H9 (cell line): ENCODE results near the gene RIMS1. TPM values are rescaled to one million over a fixed set of nuclear protein-coding genes. Genes with fewer than 3 reads are reported as not detected.

ENCODE experiments used
- DNase-seq: peaks from one replicate; pipeline ENCODE4 v3.0.0-alpha.2; 2017
- H2AFZ ChIP-seq: one replicate; pipeline ENCODE4 v1.6.1; 2013; ENCODE audit warnings: mild to moderate bottlenecking, low read length, control low read depth, moderate library complexity
- H2AK5ac ChIP-seq: 2 replicates; pipeline ENCODE4 v1.6.1; 2013; ENCODE audit warnings: low read length, control low read depth, mixed read lengths; ENCODE audit not compliant: insufficient read length
- H2BK120ac ChIP-seq: one replicate; pipeline ENCODE4 v1.6.1; 2013; ENCODE audit warnings: low read depth, mild to moderate bottlenecking, low read length, control low read depth, inconsistent platforms; ENCODE audit not compliant: poor library complexity, severe bottlenecking
- H2BK12ac ChIP-seq: 2 replicates; pipeline ENCODE4 v1.6.1; 2013; ENCODE audit warnings: low read length, control low read depth, mixed read lengths, low read depth; ENCODE audit not compliant: insufficient read length
- H2BK15ac ChIP-seq: 2 replicates; pipeline ENCODE4 v1.6.1; 2013; ENCODE audit warnings: low read depth, low read length, control low read depth
- H2BK20ac ChIP-seq: one replicate; pipeline ENCODE4 v1.6.1; 2013; ENCODE audit warnings: low read depth, mild to moderate bottlenecking, low read length, control low read depth, inconsistent platforms; ENCODE audit not compliant: poor library complexity, severe bottlenecking
- H2BK5ac ChIP-seq: 2 replicates; pipeline ENCODE4 v1.6.1; 2013; ENCODE audit warnings: low read length, control low read depth, mixed read lengths; ENCODE audit not compliant: insufficient read length
- H3K14ac ChIP-seq: 2 replicates; pipeline ENCODE4 v1.6.1; 2013; ENCODE audit warnings: low read length, control low read depth; ENCODE audit not compliant: insufficient read depth
- H3K18ac ChIP-seq: 2 replicates; pipeline ENCODE4 v1.6.1; 2013; ENCODE audit warnings: low read depth, mild to moderate bottlenecking, mixed read lengths, low read length, control low read depth; ENCODE audit not compliant: insufficient read length
- H3K23ac ChIP-seq: 2 replicates; pipeline ENCODE4 v1.6.1; 2013; ENCODE audit warnings: low read length, control low read depth, mixed read lengths, low read depth; ENCODE audit not compliant: insufficient read length
- H3K23me2 ChIP-seq: 2 replicates; pipeline ENCODE4 v1.6.1; 2013; ENCODE audit warnings: low read depth, mild to moderate bottlenecking, mixed read lengths, low read length, control low read depth; ENCODE audit not compliant: insufficient read length, poor library complexity, severe bottlenecking
- H3K27ac ChIP-seq: 2 replicates; pipeline ENCODE4 v1.5.1; 2013; ENCODE audit warnings: low read length, control low read depth, mixed read lengths, low read depth; ENCODE audit not compliant: insufficient read length
- H3K27me3 ChIP-seq: 2 replicates; pipeline ENCODE4 v1.6.1; 2013; ENCODE audit warnings: low read length, control low read depth, inconsistent platforms; ENCODE audit not compliant: insufficient read depth
- H3K4ac ChIP-seq: 2 replicates; pipeline ENCODE4 v1.6.1; 2013; ENCODE audit warnings: low read depth, mild to moderate bottlenecking, control low read depth, inconsistent platforms, low read length, moderate library complexity
- H3K4me1 ChIP-seq: 2 replicates; pipeline ENCODE4 v1.6.1; 2013; ENCODE audit warnings: low read length, control low read depth, inconsistent platforms; ENCODE audit not compliant: insufficient read depth
- H3K4me2 ChIP-seq: 2 replicates; pipeline ENCODE4 v1.6.1; 2013; ENCODE audit warnings: low read length, control low read depth, mixed read lengths; ENCODE audit not compliant: insufficient read length, insufficient read depth
- H3K56ac ChIP-seq: 2 replicates; pipeline ENCODE4 v1.6.1; 2013; ENCODE audit warnings: low read depth, mild to moderate bottlenecking, mixed read lengths, low read length, control low read depth; ENCODE audit not compliant: insufficient read length
- H3K79me1 ChIP-seq: 2 replicates; pipeline ENCODE4 v1.6.1; 2013; ENCODE audit warnings: low read depth, mild to moderate bottlenecking, moderate library complexity, low read length, control low read depth, inconsistent platforms; ENCODE audit not compliant: insufficient read depth, poor library complexity, severe bottlenecking
- H3K79me2 ChIP-seq: 2 replicates; pipeline ENCODE4 v1.6.1; 2013; ENCODE audit warnings: low read length, control low read depth, inconsistent platforms; ENCODE audit not compliant: insufficient read depth
- H3K9ac ChIP-seq: 2 replicates; pipeline ENCODE4 v1.6.1; 2013; ENCODE audit warnings: low read length, control low read depth, mixed read lengths; ENCODE audit not compliant: insufficient read length; ENCODE audit errors: extremely low read depth
- H3K9me3 ChIP-seq: one replicate; pipeline ENCODE4 v1.6.1; 2013; ENCODE audit warnings: low read depth, low read length, inconsistent platforms; ENCODE audit not compliant: control insufficient read depth
- H3T11ph ChIP-seq: one replicate; pipeline ENCODE4 v1.6.1; 2013; ENCODE audit warnings: mild to moderate bottlenecking, low read length, control low read depth, inconsistent platforms
- H4K20me1 ChIP-seq: one replicate; pipeline ENCODE4 v1.6.1; 2013; ENCODE audit not compliant: control insufficient read depth, insufficient read length, insufficient read depth
- H4K5ac ChIP-seq: 2 replicates; pipeline ENCODE4 v1.6.1; 2013; ENCODE audit warnings: low read depth, mild to moderate bottlenecking, mixed read lengths, low read length, control low read depth; ENCODE audit not compliant: insufficient read length
- H4K8ac ChIP-seq: replicated peaks from 2 replicates; pipeline ENCODE4 v1.6.1; 2013; ENCODE audit warnings: low read length, control low read depth, mixed read lengths, low read depth; ENCODE audit not compliant: insufficient read length
- H4K91ac ChIP-seq: 2 replicates; pipeline ENCODE4 v1.6.1; 2013; ENCODE audit warnings: low read depth, mild to moderate bottlenecking, moderate library complexity, mixed read lengths, low read length, control low read depth; ENCODE audit not compliant: insufficient read length
- H3K27ac Mint-ChIP-seq, 3 experiments: 2 replicates in 2 of 3; 3 replicates in 1 of 3; pipeline ENCODE4 v1.8.0; 2020 to 2021; ENCODE audit warnings: mixed read lengths in 3 of 3, mild to moderate bottlenecking in 1 of 3, moderate library complexity in 1 of 3
- H3K27me3 Mint-ChIP-seq: 2 replicates; pipeline ENCODE4 v1.8.0; 2021; ENCODE audit warnings: low read depth, mild to moderate bottlenecking, moderate library complexity, mixed read lengths
- H3K36me3 Mint-ChIP-seq, 3 experiments: 2 replicates in 2 of 3; 3 replicates in 1 of 3; pipeline ENCODE4 v1.8.0; 2020 to 2021; ENCODE audit warnings: low read depth in 3 of 3, mixed read lengths in 3 of 3; ENCODE audit not compliant: insufficient read depth in 1 of 3
- H3K4me1 Mint-ChIP-seq, 2 experiments: 2 replicates each; pipeline ENCODE4 v1.8.0; 2020; ENCODE audit warnings: mixed read lengths in 2 of 2
- H3K4me3 Mint-ChIP-seq, 2 experiments: 2 replicates in 1 of 2; 3 replicates in 1 of 2; pipeline ENCODE4 v1.8.0; 2020 to 2021; ENCODE audit warnings: mild to moderate bottlenecking in 2 of 2, mixed read lengths in 2 of 2, moderate library complexity in 1 of 2
- H3K9me3 Mint-ChIP-seq, 2 experiments: 2 replicates in 1 of 2; 3 replicates in 1 of 2; pipeline ENCODE4 v1.8.0; 2020; ENCODE audit warnings: mild to moderate bottlenecking in 2 of 2, mixed read lengths in 2 of 2, moderate library complexity in 1 of 2
- WGBS: extraction: QIAGEN DNeasy Blood & Tissue Kit; methylation state at CpG from one replicate; pipeline ENCODE4 v1.1.7; 2013; ENCODE audit warnings: missing lambda C conversion rate, low lambda C conversion rate, mixed read lengths; ENCODE audit not compliant: insufficient read length; ENCODE audit errors: extremely low coverage; 5-methylcytosine and 5-hydroxymethylcytosine counted together
- total RNA-seq: library from RNA; stranded (reverse); gene quantifications from 2 replicates; pipeline ENCODE4 v1.2.1, GENCODE V29; 2021
- TF ChIP-seq, protein P1 (sequence below): fragments of 200-600 bp; sonication (generic); conservative IDR thresholded peaks from 3 replicates; pipeline ENCODE4 v1.8.0; 2021; ENCODE audit warnings: antibody characterized with exemption, mild to moderate bottlenecking

The RIMS1 gene
- total RNA-seq, 1 experiment from 2014 or later, result 0.83 TPM

DNA sequence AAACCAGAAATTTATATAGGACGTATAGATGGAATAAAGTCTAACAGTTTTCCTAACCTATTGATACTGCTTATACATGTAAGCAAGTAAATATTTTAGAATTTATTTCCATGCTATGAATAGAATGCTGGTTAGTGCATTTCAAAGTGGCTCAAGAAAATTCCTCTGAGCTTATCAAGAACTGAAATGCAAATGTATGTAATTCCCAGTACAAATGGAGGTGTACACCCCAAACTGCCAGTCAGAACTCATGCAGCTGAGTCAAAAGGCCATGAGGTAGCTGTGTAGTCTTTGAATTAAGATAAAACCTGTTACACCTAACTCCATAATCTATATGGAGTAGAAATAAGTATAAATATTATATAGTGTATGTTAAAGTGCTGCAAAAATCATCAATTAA, 503.3 kb downstream of the RIMS1 start:
- Histone ChIP-seq H3K79me2 (no peaks in the 10 kb centered on the region), H4K5ac (no peak overlapping the region), H3K27me3 (no peaks in the 10 kb centered on the region), H2BK5ac (no peak overlapping the region), H3K23me2 (no peaks in the 10 kb centered on the region), H3K4me2 (no peak overlapping the region), H2BK20ac (no peak overlapping the region), H3K14ac (no peak overlapping the region), H3K9me3 (no peaks in the 10 kb centered on the region), H3K27ac (no peak overlapping the region), H3K4ac (no peak overlapping the region), H2BK120ac (no peak overlapping the region), H2BK15ac (no peak overlapping the region), H4K20me1 (no peaks in the 10 kb centered on the region), H3T11ph (no peak overlapping the region), H3K4me1 (no peaks in the 10 kb centered on the region), H3K18ac (no peak overlapping the region), H4K8ac (no peak overlapping the region), H3K23ac (no peak overlapping the region), H2BK12ac (no peak overlapping the region), H2AFZ (no peak overlapping the region), H3K9ac (no peak overlapping the region), H3K79me1 (no peaks in the 10 kb centered on the region), H4K91ac (no peak overlapping the region), H3K56ac (no peak overlapping the region), H2AK5ac (no peak overlapping the region)
- no CpG with 5 or more reads among the region's 1 CpG for WGBS
- H3K27ac Mint-ChIP-seq, result no peak overlapping the region
- no peaks in the 10 kb centered on the region for H3K4me1 Mint-ChIP-seq
- H3K36me3 Mint-ChIP-seq, result peaks cover 0 to 4% (median 0%) of the 10 kb centered on the region in 3 experiments; a peak in 1 of 7 replicates
- H3K9me3 Mint-ChIP-seq, result no peaks in the 10 kb centered on the region
- no peaks in the 10 kb centered on the region for H3K27me3 Mint-ChIP-seq
- no peak overlapping the region for H3K4me3 Mint-ChIP-seq
- no peak for DNase-seq
- TF ChIP-seq, protein P1, sequence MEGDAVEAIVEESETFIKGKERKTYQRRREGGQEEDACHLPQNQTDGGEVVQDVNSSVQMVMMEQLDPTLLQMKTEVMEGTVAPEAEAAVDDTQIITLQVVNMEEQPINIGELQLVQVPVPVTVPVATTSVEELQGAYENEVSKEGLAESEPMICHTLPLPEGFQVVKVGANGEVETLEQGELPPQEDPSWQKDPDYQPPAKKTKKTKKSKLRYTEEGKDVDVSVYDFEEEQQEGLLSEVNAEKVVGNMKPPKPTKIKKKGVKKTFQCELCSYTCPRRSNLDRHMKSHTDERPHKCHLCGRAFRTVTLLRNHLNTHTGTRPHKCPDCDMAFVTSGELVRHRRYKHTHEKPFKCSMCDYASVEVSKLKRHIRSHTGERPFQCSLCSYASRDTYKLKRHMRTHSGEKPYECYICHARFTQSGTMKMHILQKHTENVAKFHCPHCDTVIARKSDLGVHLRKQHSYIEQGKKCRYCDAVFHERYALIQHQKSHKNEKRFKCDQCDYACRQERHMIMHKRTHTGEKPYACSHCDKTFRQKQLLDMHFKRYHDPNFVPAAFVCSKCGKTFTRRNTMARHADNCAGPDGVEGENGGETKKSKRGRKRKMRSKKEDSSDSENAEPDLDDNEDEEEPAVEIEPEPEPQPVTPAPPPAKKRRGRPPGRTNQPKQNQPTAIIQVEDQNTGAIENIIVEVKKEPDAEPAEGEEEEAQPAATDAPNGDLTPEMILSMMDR, result no peak
